ENCODE results near the gene SPRTN.

Gene SPRTN

DNA sequence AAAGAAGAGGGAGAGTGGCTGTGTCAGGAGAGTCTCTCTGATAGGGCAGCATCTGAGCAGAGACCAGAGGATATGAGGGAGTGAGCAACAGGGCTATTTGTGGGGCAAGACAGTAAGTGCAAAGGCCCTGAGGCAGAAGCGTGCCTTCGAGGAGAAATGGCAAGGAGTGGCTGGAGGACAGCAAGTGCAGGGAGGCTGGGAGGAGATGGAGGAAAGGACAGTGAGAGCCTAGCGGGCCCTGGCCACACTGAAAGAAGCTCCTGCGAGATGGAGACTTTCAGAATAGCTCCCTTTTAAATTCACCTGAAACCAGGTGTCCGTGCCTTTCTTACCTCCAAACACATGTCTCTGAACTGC, 25.7 kb upstream of the SPRTN start:
- Histone ChIP-seq H3K9me3 (no peaks in the 10 kb centered on the region), H3K4me1 (no peaks in the 10 kb centered on the region), H3K36me3 (no peaks in the 10 kb centered on the region), H3K4me3 (ENCODE audit: low read depth, low read length) (no peak overlapping the region), H3K27me3 (no peaks in the 10 kb centered on the region)
- DNase-seq: no peak
- TF ChIP-seq CTCF (IDR thresholded peaks at IDR 0.05; ENCODE audit: low read depth, low read length): no peak

DNA sequence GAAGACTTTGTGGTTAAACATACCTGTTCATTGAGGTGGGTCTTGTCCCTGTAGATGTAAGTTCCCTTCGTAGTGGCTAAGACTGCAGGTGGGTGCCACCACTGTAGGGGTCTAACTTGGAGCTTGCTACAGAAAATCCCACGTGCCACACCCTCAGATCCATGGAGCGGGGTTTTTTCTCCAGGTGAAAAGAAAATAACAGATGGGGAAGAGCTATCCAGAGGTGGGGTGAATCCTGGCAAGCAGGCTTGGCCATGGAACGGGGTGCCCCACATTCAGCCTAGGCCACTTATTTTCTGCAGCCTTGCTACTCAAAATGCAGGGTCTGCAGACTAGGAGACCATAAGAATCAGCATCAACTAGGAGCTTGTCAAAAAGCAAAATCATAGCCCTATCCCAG, 24.4 kb upstream of the SPRTN start:
- no peaks in the 10 kb centered on the region for H3K9me3 ChIP-seq
- DNase-seq: no peak
- H3K4me3 ChIP-seq (ENCODE audit: low read depth, low read length): no peak overlapping the region
- no peaks in the 10 kb centered on the region for H3K27me3 ChIP-seq
- no peaks in the 10 kb centered on the region for H3K4me1 ChIP-seq
- no peaks in the 10 kb centered on the region for H3K36me3 ChIP-seq
- TF ChIP-seq CTCF (IDR thresholded peaks at IDR 0.05; ENCODE audit: low read depth, low read length): no peak

DNA sequence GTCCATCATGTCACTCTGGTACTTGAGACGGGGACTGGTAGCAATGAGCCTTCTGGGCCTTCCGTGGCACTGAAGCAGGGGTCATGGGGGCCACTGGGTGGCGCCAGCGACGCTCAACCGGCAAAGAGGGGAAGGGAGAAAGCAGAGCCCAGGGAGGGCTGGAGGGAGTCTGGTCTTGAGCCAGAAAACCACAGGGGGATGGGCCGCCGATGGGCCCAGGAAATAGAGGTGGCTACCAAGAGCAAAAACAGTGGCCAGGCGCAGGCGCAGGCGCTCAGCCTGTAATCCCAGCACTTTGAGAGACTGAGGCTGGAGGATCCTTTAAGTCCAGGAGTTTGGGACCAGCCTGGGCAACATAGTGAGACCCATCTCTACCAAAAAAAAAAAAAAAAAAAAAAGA, 22.2 kb upstream of the SPRTN start:
- H3K4me3 ChIP-seq (ENCODE audit: low read depth, low read length): no peak overlapping the region
- H3K27me3 ChIP-seq: no peaks in the 10 kb centered on the region
- TF ChIP-seq CTCF (IDR thresholded peaks at IDR 0.05; ENCODE audit: low read depth, low read length): peak; percentile 70
- no peaks in the 10 kb centered on the region for H3K4me1 ChIP-seq
- peak; percentile 66 for DNase-seq
- H3K36me3 ChIP-seq: no peaks in the 10 kb centered on the region
- no peaks in the 10 kb centered on the region for H3K9me3 ChIP-seq

GRCh38 chr1:231317306-231318014, 20.6 kb upstream of the SPRTN start:
- no peaks in the 10 kb centered on the region for H3K4me1 ChIP-seq
- H3K9me3 ChIP-seq: no peaks in the 10 kb centered on the region
- no peaks in the 10 kb centered on the region for H3K36me3 ChIP-seq
- no peaks in the 10 kb centered on the region for H3K27me3 ChIP-seq
- H3K4me3 ChIP-seq (ENCODE audit: low read depth, low read length): no peak overlapping the region
- DNase-seq: no peak
- no peak for TF ChIP-seq CTCF (IDR thresholded peaks at IDR 0.05; ENCODE audit: low read depth, low read length)

DNA sequence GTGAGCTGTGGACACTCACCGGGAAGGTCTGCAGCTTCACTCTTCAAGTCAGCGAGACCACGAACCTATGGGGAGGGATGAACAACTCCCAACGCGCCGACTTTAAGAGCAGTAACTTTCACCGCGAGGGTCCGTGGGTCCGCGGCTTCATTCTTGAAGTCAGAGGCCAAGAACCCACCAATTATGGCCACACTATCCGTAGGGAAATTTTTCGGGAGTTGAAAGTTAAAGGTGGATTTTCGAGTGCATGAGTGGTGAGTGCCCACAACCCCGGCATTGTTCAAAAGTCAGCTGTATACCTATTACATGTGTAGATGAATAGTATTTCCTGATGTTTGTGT, 20.1 kb upstream of the SPRTN start:
- H3K36me3 ChIP-seq: no peaks in the 10 kb centered on the region
- no peaks in the 10 kb centered on the region for H3K4me1 ChIP-seq
- TF ChIP-seq CTCF (IDR thresholded peaks at IDR 0.05; ENCODE audit: low read depth, low read length): no peak
- DNase-seq: no peak
- no peaks in the 10 kb centered on the region for H3K27me3 ChIP-seq
- no peak overlapping the region for H3K4me3 ChIP-seq (ENCODE audit: low read depth, low read length)
- no peaks in the 10 kb centered on the region for H3K9me3 ChIP-seq

- H3K4me1 ChIP-seq: no peaks in the 10 kb centered on the region
- DNase-seq: no peak
- H3K9me3 ChIP-seq: no peaks in the 10 kb centered on the region
- no peak for TF ChIP-seq CTCF (IDR thresholded peaks at IDR 0.05; ENCODE audit: low read depth, low read length)
- H3K27me3 ChIP-seq: no peaks in the 10 kb centered on the region
- no peaks in the 10 kb centered on the region for H3K36me3 ChIP-seq
- no peak overlapping the region for H3K4me3 ChIP-seq (ENCODE audit: low read depth, low read length)
Measured at GRCh38 chr1:231318568-231318967, 19.5 kb upstream of the SPRTN start.
